Embryonic facial prominence (tissue), 1 donor: Measurements from ENCODE around the gene FSD1.
"Not testable (repeated sequence)": the region's sequence is repeated elsewhere in the genome, so short reads cannot be mapped to it uniquely, and the experiment has no call there.

Source experiments
- DNase-seq: peaks from one replicate; pipeline ENCODE4 v3.0.0-alpha.2; 2016; ENCODE audit errors: extremely low spot score

FSD1 gene

DNA sequence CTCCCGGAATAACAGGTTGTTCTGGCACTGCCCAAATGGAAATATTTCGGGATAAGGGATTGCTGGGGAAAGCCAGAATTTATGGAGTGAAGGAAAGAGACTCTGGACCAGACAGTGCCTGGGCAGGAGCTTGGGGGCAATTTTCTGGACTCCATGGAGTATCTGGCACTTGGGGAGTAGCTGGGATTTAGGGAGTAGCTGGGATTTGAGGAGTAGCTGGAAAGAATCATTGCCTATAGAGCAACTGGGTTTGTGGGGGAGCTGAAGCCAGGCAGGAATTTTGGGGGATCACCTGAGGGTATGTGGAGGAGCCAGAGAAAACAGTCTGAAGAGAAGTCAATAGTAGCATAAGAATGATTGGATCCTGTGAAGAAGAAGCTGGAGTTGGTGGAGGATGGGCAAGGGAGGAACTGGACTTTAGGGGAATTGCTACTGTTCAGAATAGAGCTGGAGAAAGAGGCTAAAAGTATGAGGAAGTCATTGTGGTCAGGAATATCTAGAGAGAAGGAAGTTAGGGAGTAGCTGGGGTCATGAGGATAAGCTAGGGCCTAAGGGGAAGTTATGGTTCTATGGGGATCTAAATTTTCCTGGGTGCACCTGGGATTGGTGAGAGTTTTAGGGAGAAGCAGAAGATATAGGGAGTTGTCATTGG lies 14.8 kb downstream of the FSD1 start:
- DNase-seq = no peak

- no peak for DNase-seq
Measured at GRCh38 chr19:4320419-4320818, 16.0 kb downstream of the FSD1 start.

DNA sequence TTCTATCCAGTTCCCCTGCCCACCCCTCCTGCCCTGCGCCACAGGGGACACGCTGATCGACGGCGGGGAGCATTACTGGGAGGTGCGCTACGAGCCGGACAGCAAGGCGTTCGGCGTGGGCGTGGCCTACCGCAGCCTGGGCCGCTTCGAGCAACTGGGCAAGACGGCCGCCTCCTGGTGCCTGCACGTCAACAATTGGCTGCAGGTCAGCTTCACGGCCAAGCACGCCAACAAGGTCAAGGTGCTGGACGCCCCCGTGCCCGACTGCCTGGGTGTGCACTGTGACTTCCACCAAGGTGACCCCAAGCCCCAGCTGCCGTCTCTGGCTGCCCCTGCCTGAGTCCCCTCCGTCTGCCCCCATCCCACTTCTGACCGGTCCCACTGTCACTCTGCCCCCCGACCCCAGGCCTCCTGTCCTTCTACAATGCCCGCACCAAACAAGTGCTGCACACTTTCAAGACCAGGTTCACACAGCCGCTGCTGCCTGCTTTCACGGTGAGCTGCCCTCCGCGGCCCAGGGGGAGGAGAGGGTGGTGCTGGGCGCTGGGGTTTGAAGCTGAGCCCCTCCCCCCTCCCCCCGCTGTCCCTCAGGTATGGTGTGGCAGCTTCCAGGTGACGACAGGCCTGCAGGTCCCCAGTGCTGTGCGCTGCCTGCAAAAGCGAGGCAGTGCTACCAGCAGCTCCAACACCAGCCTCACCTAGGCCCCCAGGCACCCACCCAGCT lies 18.7 kb downstream of the FSD1 start:
- no peak for DNase-seq

DNA sequence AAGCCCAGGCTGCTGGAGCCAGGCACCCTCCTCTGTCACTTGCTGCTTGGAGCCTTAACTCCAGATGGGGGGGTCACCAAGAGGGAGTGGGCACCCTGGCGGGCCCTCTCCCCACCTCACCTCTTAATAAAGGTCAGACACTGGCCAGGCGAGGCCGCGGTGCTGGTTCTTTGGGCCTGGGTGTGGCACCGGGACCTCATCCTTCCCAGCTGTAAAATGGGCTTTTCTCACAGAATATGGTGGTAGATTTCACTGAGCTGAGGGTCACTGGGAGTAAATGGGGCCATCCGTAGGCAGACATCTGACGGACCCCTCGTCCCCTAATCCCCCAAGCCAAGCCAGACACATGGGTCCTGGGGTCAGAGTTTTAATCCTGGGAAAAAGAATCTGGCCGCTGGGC lies 19.3 kb downstream of the FSD1 start:
- DNase-seq = no peak

GRCh38 chr19:4324228-4324627 lies 19.8 kb downstream of the FSD1 start:
- no peak for DNase-seq

GRCh38 chr19:4326215-4326836 lies 21.9 kb downstream of the FSD1 start:
- DNase-seq = no peak

DNA sequence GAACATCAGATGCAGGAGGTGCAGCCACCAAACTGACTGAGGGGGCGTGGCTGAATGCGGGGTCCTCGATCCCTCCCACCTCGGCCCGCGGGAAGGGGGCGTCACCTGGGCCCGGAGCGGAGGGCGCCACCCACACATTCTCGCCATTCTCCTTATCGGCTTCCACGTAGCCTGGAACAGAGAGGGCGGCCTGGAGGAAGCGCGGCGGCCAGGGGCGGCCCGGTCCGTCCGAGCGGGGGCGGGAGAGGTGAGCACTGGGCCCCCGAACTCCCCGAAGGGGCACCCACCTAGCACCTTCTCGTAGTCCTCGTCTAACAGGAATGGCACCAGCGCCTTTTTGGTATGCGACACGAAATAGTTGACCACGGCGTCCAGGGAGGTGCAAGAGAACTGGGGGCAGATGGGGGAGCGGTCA lies 22.4 kb downstream of the FSD1 start:
- DNase-seq = no peak

GRCh38 chr19:4327252-4327876 lies 23.0 kb downstream of the FSD1 start:
- DNase-seq = no peak

GRCh38 chr19:4327877-4328242 lies 23.5 kb downstream of the FSD1 start:
- no peak for DNase-seq

- peak; percentile 97 for DNase-seq
Measured at GRCh38 chr19:4328243-4328990, 24.0 kb downstream of the FSD1 start.

GRCh38 chr19:4328991-4329681 lies 24.7 kb downstream of the FSD1 start:
- DNase-seq = not testable (repeated sequence)

DNA sequence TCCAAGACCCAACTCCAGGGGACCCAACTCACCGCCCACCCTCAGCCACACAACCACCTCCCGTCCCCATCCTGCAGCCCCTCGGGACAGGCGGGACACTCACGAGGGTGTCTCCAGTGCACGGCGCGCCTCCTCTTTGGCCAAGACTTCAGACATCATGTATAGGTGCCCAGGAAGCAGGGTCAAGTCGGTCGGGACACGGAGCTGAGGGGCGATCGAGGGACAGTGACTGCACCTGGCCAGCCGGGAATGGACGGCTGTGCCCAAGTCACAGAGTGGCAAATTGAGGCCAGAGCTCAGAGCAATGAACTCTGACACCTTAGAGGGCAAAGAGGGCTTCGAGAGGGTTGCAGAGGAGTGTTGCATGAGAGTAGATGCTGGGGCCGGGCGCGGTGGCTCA lies 25.5 kb downstream of the FSD1 start:
- DNase-seq = no peak

DNA sequence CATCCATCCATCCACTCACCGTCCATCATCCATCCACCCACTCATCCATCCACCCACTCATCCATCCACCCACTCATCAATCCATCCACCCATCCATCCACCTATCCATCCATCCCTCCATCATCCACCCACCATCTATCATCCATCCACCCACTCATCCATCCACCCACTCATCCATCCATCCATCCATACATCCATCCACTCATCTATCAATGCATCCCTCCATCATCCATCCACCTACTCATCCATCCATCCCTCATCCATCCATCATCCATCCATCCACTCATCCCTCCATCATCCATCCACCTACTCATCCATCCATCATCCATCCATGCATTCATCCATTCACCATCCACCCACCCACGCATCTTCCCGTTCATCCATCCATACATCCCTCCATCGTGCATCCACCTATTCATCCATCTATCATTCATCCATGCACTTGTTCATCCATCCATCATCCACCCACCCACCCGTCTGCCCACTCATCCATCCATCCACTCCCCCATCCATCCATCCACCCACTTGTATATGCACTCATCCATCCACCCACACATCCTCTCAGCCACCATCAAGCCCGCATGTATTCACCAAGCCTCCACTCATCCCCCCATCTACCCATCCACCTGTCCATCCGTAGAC lies 30.7 kb downstream of the FSD1 start:
- DNase-seq = no peak

- no peak for DNase-seq
Measured at GRCh38 chr19:4337906-4338440, 33.6 kb downstream of the FSD1 start.

DNA sequence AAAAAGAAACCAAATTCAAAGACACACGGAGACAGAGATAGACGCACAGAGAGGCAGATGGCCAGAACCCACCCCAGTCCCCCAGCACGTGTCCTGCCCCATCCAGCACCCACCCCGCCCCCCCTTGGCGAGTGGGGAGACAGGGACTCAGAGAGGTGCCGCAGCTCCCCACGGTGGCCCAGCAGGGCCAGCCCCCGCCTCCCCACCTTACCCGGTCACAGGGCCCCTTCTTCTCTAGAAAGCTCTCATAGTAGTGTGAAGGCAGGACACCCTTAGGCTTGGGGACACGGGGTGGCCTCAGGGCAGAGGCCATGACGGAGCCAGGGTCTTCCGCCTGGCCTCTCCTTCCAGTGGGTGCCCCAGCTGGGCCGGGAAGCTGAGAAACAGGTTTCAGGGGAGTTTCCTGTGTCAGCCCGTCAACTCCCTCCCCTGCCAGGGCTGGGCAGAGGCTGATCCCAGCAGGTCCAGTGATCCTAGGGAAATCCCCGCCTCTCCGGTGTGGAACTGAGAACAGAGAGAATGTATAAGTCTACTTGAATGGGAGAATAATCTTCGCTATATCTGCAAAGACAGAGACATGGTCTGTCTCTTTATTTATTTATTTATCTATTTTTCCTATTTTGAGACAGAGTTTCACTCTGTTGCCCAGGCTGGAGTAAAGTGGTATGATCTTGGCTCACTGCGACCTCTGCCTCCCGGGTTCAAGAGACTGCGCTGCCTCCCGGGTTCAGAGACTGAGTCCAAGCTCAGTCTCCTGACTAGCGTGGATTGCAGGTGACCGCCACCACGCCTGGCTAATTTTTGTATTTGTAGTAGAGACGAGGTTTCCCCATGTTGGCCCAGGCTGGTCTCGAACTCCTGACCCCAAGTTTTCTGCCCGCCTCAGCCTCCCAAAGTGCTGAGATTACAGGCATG lies 34.3 kb downstream of the FSD1 start, which contains the start of gene STAP2:
STAP2 (minus strand) TSS at position 387 of the 915 bp plus-strand sequence; CDS start at position 313, 74 bp downstream.
- DNase-seq = no peak

GRCh38 chr19:4342314-4342614 lies 37.9 kb downstream of the FSD1 start:
- DNase-seq = no peak

DNA sequence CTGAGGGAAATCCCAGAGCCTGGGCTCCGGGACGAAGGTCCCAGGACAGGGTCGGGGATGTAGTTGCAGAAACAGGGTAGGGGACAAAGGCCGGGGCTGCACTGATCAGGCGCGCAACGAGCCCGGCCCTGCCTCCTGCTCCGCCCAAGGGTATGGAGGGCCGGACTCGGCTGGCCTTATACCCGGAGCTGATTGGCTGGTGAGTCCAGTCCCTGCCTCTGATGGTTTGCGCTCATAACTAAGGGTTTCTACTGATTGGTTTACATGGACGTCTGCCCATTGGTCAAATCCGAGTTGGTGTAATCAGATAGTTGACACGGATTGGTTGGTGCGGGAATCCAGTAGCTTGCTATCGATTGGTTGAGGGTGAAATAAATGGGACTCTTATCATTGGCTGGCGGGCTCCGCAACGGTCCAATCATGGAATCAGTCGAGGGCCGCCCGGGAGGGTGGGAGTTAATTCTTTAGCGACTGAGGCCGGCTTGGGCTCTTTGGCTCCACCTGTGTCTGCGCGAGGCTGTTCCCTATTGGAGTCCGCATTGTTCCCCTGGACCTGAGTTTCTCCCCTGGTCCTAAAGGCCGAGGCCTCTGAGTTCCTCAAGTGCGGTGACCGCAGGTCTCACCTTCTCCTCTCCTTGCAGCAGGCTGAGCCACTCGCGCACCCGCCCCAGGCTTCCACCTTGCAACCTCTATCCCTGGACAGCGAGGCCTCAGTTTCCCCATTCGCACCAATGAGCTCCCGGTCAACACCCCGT lies 38.4 kb downstream of the FSD1 start:
- peak; percentile 100 for DNase-seq

- peak; percentile 61 for DNase-seq
Measured at GRCh38 chr19:4343370-4344307, 39.2 kb downstream of the FSD1 start, which contains the start of gene MPND. TSS of gene MPND (plus strand) at chr19:4343562. CDS start at chr19:4343594, 32 bp downstream.
